Measurements from ENCODE around the gene SCYGR3.
"Not testable (repeated sequence)": the region's sequence is repeated elsewhere in the genome, so short reads cannot be mapped to it uniquely, and the experiment has no call there.

The SCYGR3 gene

GRCh38 chr2:227606476-227606875 lies 8.2 kb downstream of the SCYGR3 start:
- no peaks in the 10 kb centered on the region for H3K36me3 Mint-ChIP-seq (ENCODE audit: insufficient read depth)
- ATAC-seq (replicated peaks) (no peak), DNase-seq (no peak)
- H3K4me3 Mint-ChIP-seq = no peak overlapping the region
- H3K27ac Mint-ChIP-seq = no peak overlapping the region
- H3K27me3 Mint-ChIP-seq = peaks cover 33 to 51% of the 10 kb centered on the region in 2 donors
- peaks cover 6 to 11% of the 10 kb centered on the region in 2 donors for H3K4me1 Mint-ChIP-seq (ENCODE audit: low read depth in 2 of 2)
- no peaks in the 10 kb centered on the region for H3K9me3 Mint-ChIP-seq

- H3K9me3 Mint-ChIP-seq = no peaks in the 10 kb centered on the region
- H3K4me3 Mint-ChIP-seq = no peak overlapping the region
- DNase-seq (no peak), ATAC-seq (replicated peaks) (no peak)
- H3K27me3 Mint-ChIP-seq = peaks cover 39 to 66% of the 10 kb centered on the region in 2 donors
- H3K27ac Mint-ChIP-seq = peak overlapping the region in 1 of 2 donors; percentile 7
- H3K4me1 Mint-ChIP-seq (ENCODE audit: low read depth in 2 of 2) = no peaks in the 10 kb centered on the region
- no peaks in the 10 kb centered on the region for H3K36me3 Mint-ChIP-seq (ENCODE audit: insufficient read depth)
Observed at GRCh38 chr2:227602358-227602757, 12.3 kb downstream of the SCYGR3 start.

GRCh38 chr2:227598835-227599503 lies 15.7 kb downstream of the SCYGR3 start, which contains the start of gene SCYGR2:
Gene SCYGR2 (plus strand): TSS chr2:227598893. CDS start chr2:227598893, 0 bp downstream.
- H3K9me3 Mint-ChIP-seq, H3K27ac Mint-ChIP-seq: not testable (repeated sequence)

GRCh38 chr2:227597998-227598397 lies 16.6 kb downstream of the SCYGR3 start:
- ATAC-seq (replicated peaks) (no peak), DNase-seq (no peak)
- peaks cover 45 to 70% of the 10 kb centered on the region in 2 donors for H3K27me3 Mint-ChIP-seq
- no peaks in the 10 kb centered on the region for H3K4me1 Mint-ChIP-seq (ENCODE audit: low read depth in 2 of 2)
- H3K4me3 Mint-ChIP-seq = no peak overlapping the region
- H3K27ac Mint-ChIP-seq = no peak overlapping the region
- H3K36me3 Mint-ChIP-seq (ENCODE audit: insufficient read depth) = no peaks in the 10 kb centered on the region
- H3K9me3 Mint-ChIP-seq = no peaks in the 10 kb centered on the region

More at GRCh38 chr2:227598835-227599503, 15.7 kb downstream of the SCYGR3 start, which contains the start of gene SCYGR2:
- not testable (repeated sequence) for ATAC-seq (replicated peaks); H3K36me3 Mint-ChIP-seq (ENCODE audit: insufficient read depth); DNase-seq; H3K4me1 Mint-ChIP-seq (ENCODE audit: low read depth in 2 of 2); H3K4me3 Mint-ChIP-seq
- peaks cover 41 to 70% of the 10 kb centered on the region in 2 donors for H3K27me3 Mint-ChIP-seq

GRCh38 chr2:227597036-227597435 lies 17.6 kb downstream of the SCYGR3 start:
- Mint-ChIP-seq H3K27me3 (peaks cover 49 to 67% of the 10 kb centered on the region in 2 donors), H3K9me3 (no peaks in the 10 kb centered on the region), H3K27ac (no peak overlapping the region), H3K36me3 (ENCODE audit: insufficient read depth) (no peaks in the 10 kb centered on the region), H3K4me3 (no peak overlapping the region), H3K4me1 (ENCODE audit: low read depth in 2 of 2) (no peaks in the 10 kb centered on the region)
- ATAC-seq (replicated peaks) = no peak
- DNase-seq = no peak

GRCh38 chr2:227595797-227596196 lies 18.8 kb downstream of the SCYGR3 start:
- Mint-ChIP-seq H3K36me3 (ENCODE audit: insufficient read depth) (no peaks in the 10 kb centered on the region), H3K4me1 (ENCODE audit: low read depth in 2 of 2) (no peaks in the 10 kb centered on the region), H3K27ac (no peak overlapping the region), H3K4me3 (no peak overlapping the region), H3K27me3 (peaks cover 53 to 62% of the 10 kb centered on the region in 2 donors), H3K9me3 (no peaks in the 10 kb centered on the region)
- DNase-seq (no peak), ATAC-seq (replicated peaks) (no peak)

GRCh38 chr2:227592694-227593387 lies 21.8 kb downstream of the SCYGR3 start:
- no peaks in the 10 kb centered on the region for H3K36me3 Mint-ChIP-seq (ENCODE audit: insufficient read depth)
- DNase-seq (no peak), ATAC-seq (replicated peaks) (no peak)
- no peak overlapping the region for H3K27ac Mint-ChIP-seq
- no peak overlapping the region for H3K4me3 Mint-ChIP-seq
- H3K9me3 Mint-ChIP-seq = no peaks in the 10 kb centered on the region
- peaks cover 53% of the 10 kb centered on the region in 2 donors for H3K27me3 Mint-ChIP-seq
- H3K4me1 Mint-ChIP-seq (ENCODE audit: low read depth in 2 of 2) = no peaks in the 10 kb centered on the region

- H3K36me3 Mint-ChIP-seq (ENCODE audit: insufficient read depth) = no peaks in the 10 kb centered on the region
- DNase-seq = no peak
- no peak for ATAC-seq (replicated peaks)
- H3K9me3 Mint-ChIP-seq = peaks cover 5 to 22% of the 10 kb centered on the region in 2 donors
- H3K4me3 Mint-ChIP-seq = no peak overlapping the region
- H3K27me3 Mint-ChIP-seq = peaks cover 62 to 73% of the 10 kb centered on the region in 2 donors
- no peak overlapping the region for H3K27ac Mint-ChIP-seq
- H3K4me1 Mint-ChIP-seq (ENCODE audit: low read depth in 2 of 2) = no peaks in the 10 kb centered on the region
Observed at GRCh38 chr2:227582369-227582768, 32.3 kb downstream of the SCYGR3 start.

- no peak for ATAC-seq (replicated peaks)
- Mint-ChIP-seq H3K4me3 (no peak overlapping the region), H3K4me1 (ENCODE audit: low read depth in 2 of 2) (no peaks in the 10 kb centered on the region), H3K36me3 (ENCODE audit: insufficient read depth) (no peaks in the 10 kb centered on the region), H3K9me3 (peaks cover 5 to 22% of the 10 kb centered on the region in 2 donors), H3K27ac (no peak overlapping the region), H3K27me3 (peaks cover 71 to 80% of the 10 kb centered on the region in 2 donors)
- DNase-seq = no peak
Observed at GRCh38 chr2:227579791-227580190, 34.8 kb downstream of the SCYGR3 start.

GRCh38 chr2:227578642-227579041 lies 36.0 kb downstream of the SCYGR3 start:
- Mint-ChIP-seq H3K4me3 (no peak overlapping the region), H3K27ac (no peak overlapping the region), H3K27me3 (peaks cover 61 to 69% of the 10 kb centered on the region in 2 donors), H3K9me3 (peaks cover 5 to 22% of the 10 kb centered on the region in 2 donors), H3K4me1 (ENCODE audit: low read depth in 2 of 2) (no peaks in the 10 kb centered on the region), H3K36me3 (ENCODE audit: insufficient read depth) (no peaks in the 10 kb centered on the region)
- ATAC-seq (replicated peaks) (no peak), DNase-seq (no peak)

- peaks cover 1 to 15% of the 10 kb centered on the region in 2 donors for H3K9me3 Mint-ChIP-seq
Observed at GRCh38 chr2:227577555-227577954, 37.1 kb downstream of the SCYGR3 start.

GRCh38 chr2:227576812-227577211 lies 37.8 kb downstream of the SCYGR3 start:
- Mint-ChIP-seq H3K27ac (no peak overlapping the region), H3K9me3 (peaks cover 0 to 8% of the 10 kb centered on the region in 2 donors), H3K27me3 (peaks cover 47 to 51% of the 10 kb centered on the region in 2 donors), H3K4me1 (ENCODE audit: low read depth in 2 of 2) (no peaks in the 10 kb centered on the region), H3K4me3 (no peak overlapping the region), H3K36me3 (ENCODE audit: insufficient read depth) (no peaks in the 10 kb centered on the region)
- no peak for ATAC-seq (replicated peaks)
- DNase-seq = no peak

More at GRCh38 chr2:227577555-227577954, 37.1 kb downstream of the SCYGR3 start:
- Mint-ChIP-seq H3K27me3 (peaks cover 54 to 58% of the 10 kb centered on the region in 2 donors), H3K36me3 (ENCODE audit: insufficient read depth) (no peaks in the 10 kb centered on the region), H3K27ac (no peak overlapping the region), H3K4me3 (no peak overlapping the region), H3K4me1 (ENCODE audit: low read depth in 2 of 2) (no peaks in the 10 kb centered on the region)
- DNase-seq (no peak), ATAC-seq (replicated peaks) (no peak)

- H3K36me3 Mint-ChIP-seq (ENCODE audit: insufficient read depth) = no peaks in the 10 kb centered on the region
- H3K4me1 Mint-ChIP-seq (ENCODE audit: low read depth in 2 of 2) = no peaks in the 10 kb centered on the region
- H3K27me3 Mint-ChIP-seq = peaks cover 40 to 44% of the 10 kb centered on the region in 2 donors
- peaks cover 0 to 2% of the 10 kb centered on the region in 2 donors for H3K9me3 Mint-ChIP-seq
- no peak overlapping the region for H3K27ac Mint-ChIP-seq
- no peak for ATAC-seq (replicated peaks)
- DNase-seq = no peak
- no peak overlapping the region for H3K4me3 Mint-ChIP-seq
Observed at GRCh38 chr2:227576110-227576509, 38.5 kb downstream of the SCYGR3 start.

- DNase-seq (no peak), ATAC-seq (replicated peaks) (no peak)
- no peaks in the 10 kb centered on the region for H3K9me3 Mint-ChIP-seq
- no peak overlapping the region for H3K4me3 Mint-ChIP-seq
- no peaks in the 10 kb centered on the region for H3K4me1 Mint-ChIP-seq (ENCODE audit: low read depth in 2 of 2)
- H3K36me3 Mint-ChIP-seq (ENCODE audit: insufficient read depth) = peaks cover 3% of the 10 kb centered on the region
- H3K27ac Mint-ChIP-seq = peak overlapping the region in 1 of 2 donors; percentile 2
- H3K27me3 Mint-ChIP-seq = no peaks in the 10 kb centered on the region
Observed at GRCh38 chr2:227570615-227571014, 44.0 kb downstream of the SCYGR3 start.
